A549 (cell line): Measurements from ENCODE around the gene GHR. TPM values are rescaled to one million over a fixed set of nuclear protein-coding genes. Genes with fewer than 3 reads are reported as not detected.

ENCODE experiments used
- ATAC-seq, 2 experiments: fragments of 200-7000 bp in 1 of 2; fragments of >200 bp in 1 of 2; cut with Nextera tagmentation in 1 of 2; cut with Tn5 transposase in 1 of 2; 3 replicates each; pipeline versions ENCODE4 v1.8.0 to v1.9.1; 2018 to 2020; ENCODE audit warnings: mild to moderate bottlenecking in 1 of 2, moderate library complexity in 1 of 2
- CTCF ChIA-PET: fragments of 300-600 bp; sonication (Branson Sonifier 250); formaldehyde crosslinking; extraction: SDS; loops from one replicate; lab custom pipeline; 2021; ENCODE audit warnings: antibody characterized with exemption, inconsistent platforms; lab: Yijun Ruan, JAX
- POLR2A ChIA-PET: fragments of 350-600 bp; formaldehyde crosslinking; extraction: SDS; loops from one replicate; lab custom pipeline; 2021; ENCODE audit warnings: antibody characterized with exemption, inconsistent platforms; lab: Yijun Ruan, JAX
- DNase-seq, 2 experiments: peaks; one replicate each; pipeline versions ENCODE4 v3.0.0 to v3.0.0-alpha.2; 2011 to 2016; ENCODE audit warnings: low read depth in 1 of 2, low spot score in 1 of 2
- FAIRE-seq: peaks from 2 replicates; lab custom pipeline; 2011; peaks lifted over from hg19 to GRCh38; lab: Jason Lieb, UNC
- H3K27ac ChIP-seq, 2 experiments: fragments of >200 bp; sonication (Bioruptor Twin); formaldehyde crosslinking; 3 replicates each; pipeline ENCODE4 v1.5.1; 2016 to 2017
- H3K4me1 ChIP-seq: fragments of >200 bp; sonication (Bioruptor Twin); formaldehyde crosslinking; 3 replicates; pipeline ENCODE4 v1.6.1; 2016
- H3K4me2 ChIP-seq: fragments of >200 bp; sonication (Bioruptor Twin); formaldehyde crosslinking; 3 replicates; pipeline ENCODE4 v1.6.1; 2016
- H3K4me3 ChIP-seq: fragments of >200 bp; sonication (Bioruptor Twin); formaldehyde crosslinking; 3 replicates; pipeline ENCODE4 v1.5.1; 2016
- H3K9me3 ChIP-seq: fragments of >200 bp; sonication (Bioruptor Twin); formaldehyde crosslinking; 3 replicates; pipeline ENCODE4 v1.6.1; 2016
- ATOH8 ChIP-seq: fragments of 250-450 bp; sonication (Bioruptor Pico); IDR thresholded peaks from 2 replicates; pipeline ENCODE4 v1.5.0; 2020; ENCODE audit warnings: low read depth, mild to moderate bottlenecking, moderate library complexity
- BCL3 ChIP-seq: fragments of >200 bp; sonication (Bioruptor Twin); formaldehyde crosslinking; IDR thresholded peaks from 3 replicates; pipeline ENCODE4 v1.6.1; 2016
- CTCF ChIP-seq: fragments of >200 bp; sonication (Bioruptor Twin); formaldehyde crosslinking; IDR thresholded peaks from 3 replicates; pipeline ENCODE4 v1.5.1; 2016
- E2F6 ChIP-seq: IDR thresholded peaks from 2 replicates; pipeline ENCODE4 v1.6.1; 2012; ENCODE audit warnings: low read depth, borderline replicate concordance
- FOSL2 ChIP-seq, 2 experiments: fragments of 450-650 bp in 1 of 2; fragments of >200 bp in 1 of 2; sonication (Bioruptor Twin) in 1 of 2; formaldehyde crosslinking; IDR thresholded peaks; 2 replicates each; pipeline versions ENCODE4 v1.5.0 to v1.6.1; 2016 to 2020; ENCODE audit warnings: mild to moderate bottlenecking in 1 of 2, moderate library complexity in 1 of 2
- HOXB5 ChIP-seq: fragments of 250-450 bp; sonication (Bioruptor Pico); IDR thresholded peaks from 2 replicates; pipeline ENCODE4 v1.5.0; 2020; ENCODE audit warnings: mild to moderate bottlenecking, moderate library complexity
- JUN ChIP-seq, 2 experiments: fragments of >200 bp; sonication (Bioruptor Twin); formaldehyde crosslinking; IDR thresholded peaks; 2 replicates in 1 of 2; 3 replicates in 1 of 2; pipeline ENCODE4 v1.6.1; 2016 to 2017
- JUNB ChIP-seq: fragments of >200 bp; sonication (Bioruptor Twin); formaldehyde crosslinking; IDR thresholded peaks from 2 replicates; pipeline ENCODE4 v1.6.1; 2016
- KDM5A ChIP-seq: fragments of 200-600 bp; sonication (generic); IDR thresholded peaks from 2 replicates; pipeline ENCODE4 v1.6.1; 2016; ENCODE audit warnings: antibody characterized with exemption, mild to moderate bottlenecking
- RAD21 ChIP-seq, 2 experiments: fragments of >200 bp in 1 of 2; sonication (Bioruptor Twin) in 1 of 2; formaldehyde crosslinking in 1 of 2; IDR thresholded peaks in 1 of 2; conservative IDR thresholded peaks in 1 of 2; 2 replicates in 1 of 2; 3 replicates in 1 of 2; pipeline ENCODE4 v1.6.1; 2012 to 2018; ENCODE audit warnings: inconsistent platforms in 1 of 2
- SREBF2 ChIP-seq: fragments of 450-650 bp; IDR thresholded peaks from 2 replicates; pipeline ENCODE4 v1.6.1; 2014; ENCODE audit warnings: mild to moderate bottlenecking, moderate library complexity
- USF2 ChIP-seq: fragments of 450-650 bp; IDR thresholded peaks from 2 replicates; pipeline ENCODE4 v1.6.1; 2014; ENCODE audit warnings: antibody characterized with exemption
- ZC3H11A ChIP-seq: fragments of 450-650 bp; IDR thresholded peaks from 2 replicates; pipeline ENCODE4 v1.6.1; 2014; ENCODE audit warnings: antibody characterized with exemption, mild to moderate bottlenecking
- ZFP36 ChIP-seq: fragments of 450-650 bp; IDR thresholded peaks from 2 replicates; pipeline ENCODE4 v1.6.1; 2014; ENCODE audit warnings: borderline replicate concordance; ENCODE audit not compliant: partially characterized antibody
- WGBS: methylation state at CpG from one replicate; pipeline ENCODE4 v1.1.6; 2017; ENCODE audit errors: missing lambda C conversion rate; 5-methylcytosine and 5-hydroxymethylcytosine counted together
- polyA plus RNA-seq, 4 experiments: library from polyadenylated mRNA; depleted of rRNA in 3 of 4; stranded (reverse); fragments of >200 nt; fragmentation: RNase III in 1 of 4; extraction: RNeasy Plus Mini Kit Qiagen cat#74134 plus additional on column Dnase treatment in 1 of 4; gene quantifications; 2 replicates in 3 of 4; 3 replicates in 1 of 4; pipeline ENCODE4 v1.2.3, GENCODE V29; 2011 to 2017

GHR gene
- polyA plus RNA-seq, 2 of the 4 experiments (the other 2 are of a cell fraction), result 0.05 TPM; not detected in 1

- Histone ChIP-seq H3K4me3 (no peak overlapping the region), H3K4me2 (no peak overlapping the region), H3K27ac (no peak overlapping the region)
- DNase-seq, result no peak
- ATAC-seq, result no peak; a peak in 1 of 6 replicates
- 14% methylated on average over 5 of the region's 5 CpGs for WGBS
- POLR2A ChIA-PET, result no interaction called here
- FAIRE-seq, result no peak
- TF ChIP-seq SREBF2 (no peak), ATOH8 (CRISPR knock-in tag) (no peak), KDM5A (no peak), JUN (IDR thresholded peaks at IDR 0.05) (no peak)
- TF ChIP-seq, all 56 proteins: peak for 0
- no peaks in the 10 kb centered on the region for H3K4me1 ChIP-seq
- CTCF ChIA-PET, result interaction anchor here (1.0 kb wide), 1 partner anchor 48 kb away, joined by 3 read pairs; no protein-coding TSS in a partner anchor
- no peaks in the 10 kb centered on the region for H3K9me3 ChIP-seq
Measured at GRCh38 chr5:42631241-42631640, 208.0 kb downstream of the GHR start.

GRCh38 chr5:42632354-42632900 lies 209.2 kb downstream of the GHR start:
- ATAC-seq (no peak), FAIRE-seq (no peak), DNase-seq (no peak)
- ChIA-PET POLR2A (no interaction called here), CTCF (interaction anchor here (1.0 to 1.2 kb wide), 2 partner anchors 49 to 113 kb away, joined by 3 read pairs; no protein-coding TSS in a partner anchor)
- H3K4me3 ChIP-seq, result no peak overlapping the region
- no peaks in the 10 kb centered on the region for H3K4me1 ChIP-seq
- no peak overlapping the region for H3K4me2 ChIP-seq
- TF ChIP-seq HOXB5 (CRISPR knock-in tag), result no peak
- TF ChIP-seq BCL3, result no peak
- no peak for TF ChIP-seq FOSL2 (IDR thresholded peaks at IDR 0.05)
- TF ChIP-seq FOSL2 (CRISPR knock-in tag; IDR thresholded peaks at IDR 0.05), result no peak
- TF ChIP-seq ZC3H11A, result no peak
- no peak for TF ChIP-seq E2F6
- WGBS, result 0% methylated on average over 1 of the region's 1 CpG
- no peak overlapping the region for H3K27ac ChIP-seq
- no peaks in the 10 kb centered on the region for H3K9me3 ChIP-seq

- DNase-seq (no peak), FAIRE-seq (no peak), ATAC-seq (no peak)
- WGBS, result 46% methylated on average over 4 of the region's 4 CpGs
- ChIA-PET CTCF (interaction anchor here (0.6 kb wide), 1 partner anchor 134 kb away, joined by 3 read pairs; no protein-coding TSS in a partner anchor), POLR2A (no interaction called here)
- TF ChIP-seq ZFP36 (no peak), USF2 (no peak)
- Histone ChIP-seq H3K4me2 (no peak overlapping the region), H3K4me1 (no peaks in the 10 kb centered on the region), H3K9me3 (no peaks in the 10 kb centered on the region), H3K4me3 (no peak overlapping the region), H3K27ac (no peak overlapping the region)
Measured at GRCh38 chr5:42634575-42634974, 211.3 kb downstream of the GHR start.

- H3K4me3 ChIP-seq, result no peak overlapping the region
- FAIRE-seq (no peak), ATAC-seq (peak in 1 of 2 experiments; percentile 57; a peak in 2 of 6 replicates), DNase-seq (peak in 1 of 2 experiments; percentile 18)
- ChIA-PET CTCF (interaction anchor here (0.7 kb wide), 1 partner anchor 53 kb away, joined by 3 read pairs; no protein-coding TSS in a partner anchor), POLR2A (no interaction called here)
- H3K4me2 ChIP-seq, result no peak overlapping the region
- H3K27ac ChIP-seq, result no peak overlapping the region
- H3K4me1 ChIP-seq, result no peaks in the 10 kb centered on the region
- 7% methylated on average over 2 of the region's 2 CpGs for WGBS
- no peaks in the 10 kb centered on the region for H3K9me3 ChIP-seq
- TF ChIP-seq CTCF, result 0 out of 3 replicates have a peak, but pooled peaks have one; percentile 17
- TF ChIP-seq RAD21 (conservative IDR thresholded peaks at IDR 0.05 in 1 of 2, IDR thresholded peaks at IDR 0.05 in 1 of 2), result 0 out of 5 replicates have a peak, but pooled peaks of 1 of the 2 experiments have one; percentile 4
- no peak for TF ChIP-seq JUNB
Measured at GRCh38 chr5:42636425-42636824, 213.2 kb downstream of the GHR start.
